Upper lobe of left lung (tissue), 6 donors: ENCODE results near the gene MUC21. TPM values are rescaled to one million over a fixed set of nuclear protein-coding genes. Genes with fewer than 3 reads are reported as not detected.
A peak's percentile ranks its signal among the peaks of the same experiment; 100 is the strongest.
"Not testable (repeated sequence)": the region's sequence is repeated elsewhere in the genome, so short reads cannot be mapped to it uniquely, and the experiment has no call there.

Experiments used
- ATAC-seq, 2 donors: fragments of 200-7000 bp; cut with Tn5 transposase; one replicate each; pipeline ENCODE4 v1.9.1; 2022; ENCODE audit warnings: mild to moderate bottlenecking in 2 of 2, moderate library complexity in 2 of 2; ENCODE audit not compliant: low FRiP score in 2 of 2
- DNase-seq, 2 donors: peaks; one replicate each; pipeline ENCODE4 v3.0.0-alpha.2; 2019 to 2020
- H3K27ac ChIP-seq, 4 donors: fragments of 200-600 bp; sonication (generic); one replicate each; pipeline ENCODE4 v1.5.1; 2016 to 2019
- H3K27me3 ChIP-seq, 4 donors: fragments of 200-600 bp; sonication (generic); one replicate each; pipeline ENCODE4 v1.5.1; 2017 to 2019
- H3K36me3 ChIP-seq, 4 donors: fragments of 200-600 bp; sonication (generic); one replicate each; pipeline ENCODE4 v1.5.1; 2016 to 2019
- H3K4me1 ChIP-seq, 4 donors: fragments of 200-600 bp; sonication (generic); one replicate each; pipeline ENCODE4 v1.5.1; 2018 to 2019
- H3K4me3 ChIP-seq, 4 donors: fragments of 200-600 bp; sonication (generic); one replicate each; pipeline ENCODE4 v1.5.1; 2017 to 2019; ENCODE audit warnings: mild to moderate bottlenecking in 2 of 4, moderate library complexity in 1 of 4
- H3K9me3 ChIP-seq, 4 donors: fragments of 200-600 bp; sonication (generic); one replicate each; pipeline ENCODE4 v1.5.1; 2018 to 2019
- CTCF ChIP-seq, 6 experiments: fragments of 450-650 bp in 4 of 6; fragments of 200-600 bp in 2 of 6; sonication (generic) in 2 of 6; IDR thresholded peaks; one replicate each; pipeline ENCODE4 v1.5.1; 2016 to 2019; ENCODE audit warnings: antibody characterized with exemption in 6 of 6
- EP300 ChIP-seq, 4 donors: sonication (generic); formaldehyde crosslinking; IDR thresholded peaks; one replicate each; pipeline ENCODE4 v1.5.1; 2017; ENCODE audit warnings: antibody characterized with exemption in 4 of 4, control low read depth in 2 of 4
- POLR2A ChIP-seq, 4 donors: fragments of 450-650 bp; IDR thresholded peaks; one replicate each; pipeline ENCODE4 v1.5.1; 2016 to 2017; ENCODE audit warnings: antibody characterized with exemption in 4 of 4, mild to moderate bottlenecking in 2 of 4
- POLR2AphosphoS5 ChIP-seq, 2 donors: sonication (generic); formaldehyde crosslinking; IDR thresholded peaks; one replicate each; pipeline ENCODE4 v1.5.1; 2017; ENCODE audit warnings: antibody characterized with exemption in 2 of 2
- WGBS, 2 donors: methylation state at CpG; one replicate each; pipeline ENCODE4 v1.1.5; 2017 to 2018; 5-methylcytosine and 5-hydroxymethylcytosine counted together
- total RNA-seq, 6 donors: library from RNA; depleted of rRNA in 4 of 6; stranded (reverse); fragments of >200 nt in 4 of 6; gene quantifications; one replicate each; pipeline versions ENCODE4 v1.1.0 to v1.2.1, GENCODE V29; 2016 to 2021
- donor health status: DM: no; HTN: no; CAD: no; lungs with moderate emphysema.
- donor health status: DM: no; HTN: yes; CAD: no; lungs with severe emphysema.

MUC21 gene
- total RNA-seq, 6 donors from 2014 or later = 2.1 to 5.2 (median 3.6) TPM

GRCh38 chr6:30998785-30999184 is 15.3 kb downstream of the MUC21 start:
- Histone ChIP-seq H3K27ac (no peak overlapping the region), H3K27me3 (no peaks in the 10 kb centered on the region), H3K9me3 (no peaks in the 10 kb centered on the region), H3K4me3 (no peak overlapping the region), H3K36me3 (no peaks in the 10 kb centered on the region), H3K4me1 (no peaks in the 10 kb centered on the region)
- 65 to 69% methylated on average over 5 of the region's 5 CpGs for WGBS, 2 donors
- DNase-seq (no peak), ATAC-seq (no peak)
- TF ChIP-seq CTCF (IDR thresholded peaks at IDR 0.05) (no peak), POLR2AphosphoS5 (IDR thresholded peaks at IDR 0.05) (no peak), EP300 (IDR thresholded peaks at IDR 0.05) (no peak), POLR2A (IDR thresholded peaks at IDR 0.05) (no peak)

GRCh38 chr6:31000067-31000860 is 16.7 kb downstream of the MUC21 start:
- DNase-seq = peak in 1 of 2 donors; percentile 68
- 95 to 97% methylated on average over 12 to 35 of the region's 39 CpGs for WGBS, 2 donors
- H3K36me3 ChIP-seq, H3K27ac ChIP-seq, H3K4me3 ChIP-seq, H3K27me3 ChIP-seq, ATAC-seq, H3K9me3 ChIP-seq: not testable (repeated sequence)
- H3K4me1 ChIP-seq = peaks cover 0 to 10% (median 5%) of the 10 kb centered on the region in 4 donors

GRCh38 chr6:31001281-31001888 is 17.9 kb downstream of the MUC21 start:
- Histone ChIP-seq H3K36me3 (no peaks in the 10 kb centered on the region), H3K4me1 (peaks cover 0 to 17% (median 8%) of the 10 kb centered on the region in 4 donors), H3K27me3 (no peaks in the 10 kb centered on the region), H3K4me3 (no peak overlapping the region), H3K9me3 (no peaks in the 10 kb centered on the region), H3K27ac (no peak overlapping the region)
- DNase-seq = no peak
- no peak for ATAC-seq
- 68 to 71% methylated on average over 13 of the region's 13 CpGs for WGBS, 2 donors
- no peak for TF ChIP-seq POLR2A (IDR thresholded peaks at IDR 0.05)
- TF ChIP-seq POLR2AphosphoS5 (IDR thresholded peaks at IDR 0.05) = no peak
- TF ChIP-seq CTCF (IDR thresholded peaks at IDR 0.05) = no peak
- TF ChIP-seq EP300 (IDR thresholded peaks at IDR 0.05) = no peak

GRCh38 chr6:31002471-31002870 is 19.0 kb downstream of the MUC21 start:
- Histone ChIP-seq H3K4me1 (peaks cover 0 to 21% (median 10%) of the 10 kb centered on the region in 4 donors), H3K27me3 (no peaks in the 10 kb centered on the region), H3K4me3 (no peak overlapping the region), H3K36me3 (no peaks in the 10 kb centered on the region), H3K27ac (no peak overlapping the region), H3K9me3 (no peaks in the 10 kb centered on the region)
- TF ChIP-seq POLR2AphosphoS5 (IDR thresholded peaks at IDR 0.05) (no peak), POLR2A (IDR thresholded peaks at IDR 0.05) (no peak), EP300 (IDR thresholded peaks at IDR 0.05) (no peak), CTCF (IDR thresholded peaks at IDR 0.05) (no peak)
- no peak for DNase-seq
- WGBS, 2 donors = 69 to 79% methylated on average over 2 of the region's 2 CpGs
- no peak for ATAC-seq

GRCh38 chr6:31004794-31005193 is 21.3 kb downstream of the MUC21 start:
- Histone ChIP-seq H3K9me3 (no peaks in the 10 kb centered on the region), H3K27ac (peak overlapping the region in 3 of 4 donors; percentile 50 to 67 (median 53)), H3K4me3 (no peak overlapping the region), H3K27me3 (no peaks in the 10 kb centered on the region), H3K4me1 (peaks cover 0 to 29% (median 10%) of the 10 kb centered on the region in 4 donors), H3K36me3 (no peaks in the 10 kb centered on the region)
- WGBS, 2 donors = 51 to 61% methylated on average over 4 of the region's 4 CpGs
- no peak for ATAC-seq
- TF ChIP-seq POLR2AphosphoS5 (IDR thresholded peaks at IDR 0.05) = no peak
- no peak for TF ChIP-seq POLR2A (IDR thresholded peaks at IDR 0.05)
- DNase-seq = no peak
